ENCODE measurements around the gene SIMC1.
"Not testable (repeated sequence)": the region's sequence is repeated elsewhere in the genome, so short reads cannot be mapped to it uniquely, and the experiment has no call there.

GRCh38 chr5:176203535-176203934, 34.7 kb upstream of the SIMC1 start:
- TF ChIP-seq CTCF (IDR thresholded peaks at IDR 0.05); POLR2A (IDR thresholded peaks at IDR 0.05; ENCODE audit: low read depth): not testable (repeated sequence)

Measured in esophagus muscularis mucosa (tissue), 3 donors.